Stimulated activated CD8-positive, alpha-beta memory T cell treated with anti-CD3 and anti-CD28 coated beads, Interleukin-15, amount 100 ng/mL, for 4 hours (primary cell): ENCODE measurements around the gene NOC2L.
"Not testable (repeated sequence)": the region's sequence is repeated elsewhere in the genome, so short reads cannot be mapped to it uniquely, and the experiment has no call there.

ENCODE experiments used
- DNase-seq, 2 donors: peaks; one replicate each; pipeline ENCODE4 v3.0.0-alpha.2; 2020; ENCODE audit warnings: low read depth in 2 of 2

NOC2L gene

DNA sequence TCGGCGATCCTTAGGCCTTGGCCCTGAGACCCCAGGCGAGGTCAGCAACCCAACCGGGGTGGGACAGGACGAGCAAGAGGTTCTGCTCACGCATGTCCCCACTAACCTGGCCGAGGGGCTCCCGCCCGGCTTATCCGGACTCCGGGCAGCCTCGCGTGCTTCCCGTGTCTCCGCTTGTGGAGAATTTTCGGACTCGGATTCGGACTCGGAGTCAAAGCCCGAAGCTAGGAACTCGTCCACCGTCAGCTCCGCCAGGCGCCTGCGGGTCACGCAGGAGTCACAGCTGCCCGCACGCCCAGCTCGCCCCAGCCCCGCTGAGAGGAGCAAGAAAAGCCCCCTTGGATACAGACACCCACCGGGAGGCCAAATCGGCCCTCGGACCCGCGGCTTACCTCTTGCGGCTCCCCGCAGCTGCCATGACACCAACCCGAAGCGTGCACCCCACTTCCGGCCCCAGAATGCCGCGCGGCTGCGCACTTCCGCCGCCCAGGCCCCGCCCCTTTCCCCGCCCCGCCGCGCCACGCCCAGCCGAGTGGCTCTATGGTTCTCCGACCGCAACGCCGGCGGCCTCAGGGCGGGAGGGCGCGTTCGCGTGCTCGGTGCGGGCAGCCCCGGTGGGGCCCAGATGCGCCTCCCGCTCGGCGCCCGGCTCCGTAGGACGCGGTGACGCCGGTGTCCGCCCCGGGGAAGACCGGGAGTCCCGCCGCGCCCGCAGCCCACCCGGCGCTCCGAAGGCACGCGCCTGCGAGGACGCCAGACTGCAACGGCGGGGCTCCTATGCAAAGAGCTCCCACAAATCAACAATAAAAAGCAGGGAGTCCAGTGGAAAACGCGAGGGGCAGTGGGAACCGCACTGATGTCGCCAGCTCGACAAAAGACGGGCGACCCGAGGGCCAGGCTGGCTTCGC is at the start of gene NOC2L:
Gene NOC2L, minus strand, starts transcription at position 434 of the 908 bp plus-strand sequence. Its CDS starts 16 bp downstream, at position 418.
- peak; percentile 89 to 96 for DNase-seq

DNA sequence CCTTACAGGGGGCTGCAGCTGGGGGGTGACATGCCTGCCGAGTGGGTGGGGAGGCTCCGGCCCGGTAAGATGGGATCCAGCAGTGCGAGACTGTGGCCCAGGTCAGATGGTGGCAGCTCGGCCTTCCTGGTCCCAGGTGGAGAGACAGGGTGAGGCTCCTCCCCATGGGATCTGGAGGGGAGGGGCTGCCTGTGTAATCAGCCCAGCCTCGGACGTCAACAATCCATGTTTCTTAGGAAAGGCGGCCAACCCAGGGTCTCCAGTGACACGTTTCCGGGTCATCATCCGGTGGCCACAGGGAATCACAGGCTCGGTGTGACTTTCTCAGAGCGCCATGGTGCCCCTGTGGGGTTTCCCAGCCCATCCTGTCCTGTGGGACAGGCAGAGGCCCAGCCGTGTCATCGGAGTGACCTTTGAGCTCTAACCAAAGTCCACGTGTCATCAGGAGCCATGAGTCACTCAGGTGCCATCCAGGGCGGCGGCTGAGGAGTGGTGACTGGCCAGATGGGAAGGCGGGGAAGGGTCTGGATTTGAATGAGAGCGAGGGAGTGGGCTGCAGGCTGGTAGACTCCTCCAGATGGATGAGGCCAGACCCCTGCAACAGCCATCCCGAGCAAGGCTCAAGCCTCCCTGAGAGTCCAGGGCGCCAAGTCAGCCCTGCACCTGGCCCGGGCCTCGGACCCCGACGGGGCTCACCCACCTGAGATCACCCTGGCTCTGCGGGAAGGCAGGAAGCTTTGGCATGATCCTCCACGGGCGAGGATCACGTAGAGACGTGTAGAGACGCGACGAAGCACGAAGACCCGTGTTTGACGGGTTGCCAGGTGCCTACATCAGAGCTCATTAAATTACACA is 47.5 kb upstream of the NOC2L start:
- no peak for DNase-seq

DNA sequence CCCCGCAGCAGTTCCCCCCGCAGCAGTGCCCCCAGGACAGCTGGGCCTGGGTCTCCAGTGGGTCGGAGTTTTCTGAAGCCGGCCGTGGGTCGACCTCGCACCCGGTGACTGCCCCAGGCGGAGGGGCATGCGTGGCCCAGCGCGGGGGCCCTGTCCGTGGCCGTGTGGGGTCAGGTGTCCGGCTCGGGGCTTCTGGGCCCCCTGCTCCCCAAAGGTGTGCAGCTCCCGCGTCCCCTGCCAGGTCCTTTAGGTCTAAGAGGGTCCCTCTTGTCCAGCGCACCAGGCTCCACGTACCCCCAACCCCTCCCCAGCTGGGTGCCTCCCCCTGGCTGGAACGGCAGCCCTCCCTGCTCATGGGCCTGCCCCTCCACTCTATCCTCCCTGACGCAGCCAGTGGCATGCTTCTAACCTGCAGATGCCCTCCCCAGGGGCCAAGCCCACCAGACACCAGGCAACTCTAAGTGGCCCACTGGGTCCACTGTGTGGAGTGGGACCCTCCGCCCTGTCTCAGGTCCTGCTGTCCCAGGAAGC is 46.8 kb upstream of the NOC2L start:
- DNase-seq, result no peak

DNA sequence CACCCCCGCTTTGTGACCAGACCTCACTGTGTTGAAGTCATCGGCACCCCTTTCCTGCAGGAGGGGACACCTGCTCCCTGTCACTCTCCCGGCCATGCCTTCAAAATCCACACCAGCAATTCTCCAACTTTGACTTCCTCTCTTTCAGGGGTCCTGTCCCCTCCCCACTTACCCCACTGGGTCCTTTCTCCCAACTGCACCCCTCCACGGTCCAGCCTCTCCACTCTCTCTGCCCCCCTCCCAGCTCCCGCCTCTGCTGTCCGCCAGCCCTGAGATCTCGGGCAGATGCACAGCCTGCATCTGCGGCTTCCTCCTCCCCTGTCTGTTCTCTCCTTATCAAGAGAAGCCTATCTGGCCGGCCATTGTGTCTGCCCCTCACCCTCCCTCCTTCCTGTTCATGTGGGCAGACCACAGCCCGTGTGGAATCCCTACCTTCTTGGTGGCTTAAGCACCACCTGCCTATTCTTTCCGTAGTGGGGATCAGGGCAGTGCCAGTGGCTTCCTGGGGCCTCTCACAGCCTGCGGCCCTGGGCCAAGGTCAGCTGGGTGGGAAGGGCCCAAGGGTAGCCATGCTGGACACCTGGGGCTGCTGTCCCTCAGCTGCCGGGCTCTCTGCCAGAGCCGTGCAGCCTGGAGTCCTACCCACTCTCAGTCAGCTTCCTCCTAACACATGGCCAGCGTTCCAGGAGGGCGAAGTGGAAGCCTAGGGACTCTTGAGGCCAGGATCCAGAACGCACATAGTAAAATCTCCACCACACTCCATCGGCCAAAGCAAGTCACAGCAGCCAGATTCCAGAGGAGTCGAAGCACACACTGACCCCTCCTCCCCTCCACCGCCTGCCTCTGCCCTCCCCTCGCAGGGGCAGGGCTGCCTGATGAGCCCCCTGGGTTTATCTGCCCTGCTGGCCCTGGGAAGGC is 46.0 kb upstream of the NOC2L start:
- DNase-seq, result no peak

DNA sequence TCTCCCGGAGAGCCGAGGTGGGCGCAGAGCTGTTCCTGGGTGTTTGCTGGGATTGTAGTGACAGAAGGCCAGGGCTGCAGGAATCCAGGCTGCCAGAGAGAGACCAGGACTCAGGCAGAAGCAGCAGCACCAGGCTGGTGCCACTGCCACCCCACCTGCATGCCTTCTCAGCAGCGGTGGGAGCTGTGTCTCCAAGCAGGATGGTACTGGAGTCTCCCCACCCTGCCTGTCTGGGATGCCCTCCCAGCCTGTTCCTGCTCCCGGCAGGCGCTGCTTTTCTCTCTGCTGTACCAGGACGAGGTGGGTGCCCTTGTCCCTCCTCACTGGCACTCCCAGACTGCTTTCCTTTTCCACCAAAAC is 45.3 kb upstream of the NOC2L start:
- DNase-seq, result no peak

DNA sequence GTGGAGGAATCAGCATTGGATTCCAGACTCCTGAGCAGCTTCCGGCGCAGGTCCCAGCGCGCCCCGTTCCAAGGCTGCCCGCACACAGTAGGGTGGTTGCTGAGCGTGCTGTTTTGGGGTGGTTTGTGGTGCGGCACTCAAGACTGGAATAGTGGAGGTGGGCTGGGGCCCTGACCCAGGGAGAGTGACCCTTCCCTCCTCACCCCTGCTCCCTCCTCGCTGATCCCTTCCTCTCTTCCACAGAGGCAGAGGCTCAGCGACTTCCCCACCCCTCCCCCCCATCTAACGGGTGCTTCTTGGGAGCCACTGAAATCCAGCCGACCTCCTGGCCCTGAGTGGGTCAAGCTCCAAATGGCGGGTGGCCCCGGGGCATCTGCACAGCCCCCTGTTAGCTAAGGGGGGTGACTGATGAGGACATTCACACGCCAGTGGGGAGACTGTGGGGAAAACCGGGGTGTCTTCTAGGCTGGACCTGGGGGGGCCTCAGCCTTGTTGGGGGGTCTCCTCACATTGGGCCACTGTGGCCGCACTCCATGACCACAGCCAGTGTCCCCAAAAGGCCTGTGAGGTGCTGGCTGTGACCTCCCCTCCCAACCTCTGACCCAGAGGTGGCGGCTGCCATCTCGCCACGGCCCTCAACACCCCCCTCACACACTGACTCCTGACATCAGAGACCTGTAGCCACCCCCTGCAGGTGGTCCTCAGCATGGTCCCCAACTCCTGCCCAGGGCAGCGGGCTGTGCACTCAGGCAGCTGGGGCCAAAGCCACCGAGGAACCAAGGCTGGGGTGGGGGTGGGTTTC is 44.8 kb upstream of the NOC2L start:
- DNase-seq, result no peak

DNA sequence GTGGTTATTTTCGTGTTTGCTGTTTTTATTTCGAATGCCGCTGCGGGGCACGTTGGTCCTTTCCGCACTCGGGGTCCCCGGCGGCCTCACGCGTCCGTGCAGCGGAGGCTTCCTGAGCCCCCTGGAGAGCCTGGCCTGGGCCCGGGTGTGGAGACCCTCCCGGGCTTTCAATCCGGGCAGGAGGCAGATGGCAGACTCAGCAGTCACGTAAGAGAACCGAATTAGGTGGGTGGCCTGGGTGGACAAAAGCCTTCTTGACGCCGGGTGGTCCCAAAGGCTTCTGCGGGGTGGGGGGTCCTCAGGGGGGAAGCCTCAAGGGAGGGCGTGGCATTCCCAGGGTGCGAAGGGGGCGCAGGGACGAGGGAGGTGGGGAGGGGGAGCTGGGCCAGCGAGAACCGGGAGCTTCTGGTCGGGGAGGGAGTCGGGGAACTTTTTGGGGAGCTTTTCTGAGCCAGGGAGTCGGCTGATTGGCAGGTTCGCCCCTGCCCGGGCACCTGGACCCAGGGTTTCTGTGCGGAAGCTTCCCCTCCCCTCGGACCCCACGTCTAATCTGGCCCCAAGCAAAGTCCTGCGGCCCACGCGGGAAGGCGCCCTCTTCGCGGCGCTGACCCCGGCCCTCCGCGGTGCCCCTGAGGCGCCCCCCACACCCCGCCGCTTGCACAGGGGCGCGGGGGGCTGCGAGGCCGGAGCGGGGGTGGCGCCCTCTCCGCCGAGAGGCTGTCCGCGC is 42.2 kb upstream of the NOC2L start:
- no peak for DNase-seq

DNA sequence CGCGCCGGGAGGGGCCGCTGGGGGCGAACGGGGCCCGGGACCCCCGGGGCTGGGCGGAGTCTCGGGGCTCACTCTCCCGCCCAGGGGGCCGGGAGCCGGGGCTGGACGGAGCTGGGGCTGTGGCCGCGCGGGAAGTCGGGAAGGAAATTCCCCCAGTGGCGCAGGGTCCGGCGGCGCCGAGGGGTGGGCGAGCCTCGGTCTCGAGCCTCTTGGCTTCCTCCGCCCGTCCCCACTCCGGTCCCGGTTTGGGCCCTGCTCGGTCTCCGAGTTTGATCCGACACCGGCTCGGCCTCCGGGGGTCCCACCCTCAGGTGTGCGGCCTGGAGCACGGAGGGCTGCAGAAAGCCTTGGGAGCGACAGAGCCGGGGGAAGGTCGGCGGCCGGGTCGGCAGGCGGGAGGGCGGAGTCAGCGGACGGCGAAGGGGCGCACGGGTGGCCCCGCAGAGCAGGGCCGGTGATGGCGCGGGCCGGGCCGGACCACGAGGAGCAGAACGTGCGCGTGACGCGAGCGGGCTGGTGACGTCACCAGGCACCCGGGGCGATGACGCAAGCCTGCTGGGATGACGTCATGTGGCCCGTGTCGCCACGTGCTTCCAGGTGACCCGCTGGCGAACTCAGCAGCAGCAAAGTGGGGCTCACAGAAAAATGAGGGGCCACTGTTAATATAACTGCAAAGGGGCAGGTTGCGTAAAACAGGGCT is 41.5 kb upstream of the NOC2L start:
- peak; percentile 48 to 50 for DNase-seq

DNA sequence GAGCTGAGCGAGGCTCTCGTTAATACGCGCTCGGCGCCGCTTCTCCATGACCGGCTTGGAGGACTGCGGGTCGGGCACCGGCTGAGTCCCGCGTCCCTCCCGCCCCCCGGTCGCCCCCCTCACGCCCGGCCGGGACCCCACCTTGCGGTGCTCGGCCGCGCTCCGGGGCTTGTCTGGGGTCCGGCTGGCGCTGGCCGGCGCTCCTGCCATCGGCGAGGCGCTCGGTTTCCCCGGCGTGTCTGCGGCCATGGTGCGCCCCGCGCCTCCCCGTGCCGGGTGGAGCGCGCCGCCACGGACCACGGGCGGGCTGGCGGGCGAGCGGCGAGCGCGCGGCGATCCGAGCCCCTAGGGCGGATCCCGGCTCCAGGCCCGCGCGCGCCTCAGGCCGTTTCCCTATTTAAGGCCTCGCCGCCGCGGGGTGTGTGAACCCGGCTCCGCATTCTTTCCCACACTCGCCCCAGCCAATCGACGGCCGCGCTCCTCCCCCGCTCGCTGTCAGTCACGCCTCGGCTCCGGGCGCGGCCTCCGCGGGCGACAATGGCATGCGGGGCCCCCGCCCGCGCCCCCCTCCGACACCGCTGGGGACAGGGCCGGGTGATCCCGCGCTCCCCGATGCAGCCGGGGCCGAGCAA is 40.8 kb upstream of the NOC2L start, which contains the start of gene HES4:
Gene HES4, minus strand, starts transcription at position 373 of the 632 bp plus-strand sequence. Its CDS starts 124 bp downstream, at position 249.
- peak; percentile 23 to 40 for DNase-seq

DNA sequence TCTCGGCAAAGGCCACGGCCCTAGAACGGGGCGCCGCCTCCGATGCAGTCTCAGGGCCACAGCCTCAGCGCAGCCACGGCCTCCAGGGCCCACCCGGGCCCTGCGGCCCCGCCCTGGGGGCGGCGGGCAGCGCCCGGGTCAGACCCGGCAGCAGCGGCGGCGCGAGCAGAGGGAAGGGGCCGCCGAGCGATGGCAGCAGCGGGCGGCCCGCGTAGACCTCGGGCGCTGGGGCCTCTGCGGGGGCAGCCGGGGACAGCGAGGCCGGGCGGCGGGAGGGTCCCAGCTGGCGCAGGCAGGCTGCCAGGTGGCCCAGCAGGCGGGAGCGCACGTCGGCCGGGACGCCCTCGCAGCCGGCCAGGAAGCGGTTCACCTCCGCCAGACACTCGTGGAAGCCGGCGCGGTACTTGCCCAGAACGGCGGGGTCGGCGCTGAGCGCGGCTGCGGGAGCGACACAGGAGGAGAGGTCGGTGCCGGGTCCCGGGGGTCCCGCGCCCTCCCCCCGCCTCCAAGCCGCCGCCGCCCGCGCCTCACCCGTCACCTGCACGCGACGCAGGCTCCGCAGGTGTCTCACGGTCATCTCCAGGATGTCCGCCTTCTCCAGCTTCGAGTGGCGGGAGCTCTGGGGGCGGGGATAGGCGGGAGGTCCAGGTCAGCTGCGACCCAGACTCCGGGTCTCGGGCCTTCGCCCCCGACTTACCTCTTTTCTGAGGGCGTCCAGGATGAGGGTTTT is 40.1 kb upstream of the NOC2L start:
- no peak for DNase-seq

DNA sequence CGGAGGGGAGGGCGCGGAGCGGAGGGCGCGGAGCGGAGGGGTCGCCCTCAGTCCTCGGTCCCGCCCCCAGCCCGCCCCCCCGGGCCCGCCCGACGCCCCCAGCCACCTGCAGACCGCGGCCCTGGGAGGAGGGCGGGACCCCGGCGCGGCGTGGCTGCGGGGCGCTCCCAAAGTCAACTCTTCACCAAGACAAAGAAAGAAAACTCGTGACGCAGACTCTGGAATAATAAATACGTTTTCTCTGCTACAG is 39.6 kb upstream of the NOC2L start:
- DNase-seq, result no peak

DNA sequence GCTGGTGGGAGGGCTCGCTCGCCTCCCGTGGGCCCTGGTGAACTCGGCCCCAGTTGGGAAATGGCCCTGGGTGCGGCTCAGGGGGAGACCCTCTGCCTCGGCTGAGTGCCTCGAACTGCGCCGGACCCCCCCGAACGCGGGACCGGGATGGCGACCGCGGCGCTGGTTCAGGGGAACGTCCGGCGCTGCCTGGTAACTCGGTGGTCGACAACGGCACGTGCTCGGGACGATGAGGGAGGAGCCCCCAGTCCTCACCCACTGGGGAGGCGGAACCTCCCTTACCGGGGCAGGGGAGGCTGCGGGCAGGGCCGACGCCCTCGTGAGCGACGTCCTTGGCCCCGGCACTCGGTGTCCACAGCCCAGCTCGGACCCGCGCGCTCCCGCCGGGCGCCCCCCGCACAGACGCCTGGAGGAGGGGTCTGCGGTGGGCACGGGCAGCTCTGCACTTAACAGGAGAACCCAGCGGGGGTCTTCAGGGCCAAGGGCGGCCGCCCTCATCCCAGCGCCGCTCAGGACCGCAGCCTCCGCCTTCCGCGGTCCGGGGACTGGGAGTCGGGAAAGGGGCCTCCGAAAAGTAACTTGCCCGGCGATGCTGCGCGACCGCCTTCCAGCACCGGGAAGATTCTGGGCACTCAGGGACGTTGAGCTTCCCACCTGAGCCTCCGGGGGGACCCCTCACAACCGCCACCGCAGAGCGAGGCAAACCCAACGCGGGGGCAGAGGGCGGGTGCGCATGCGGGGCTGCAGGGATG is 39.1 kb upstream of the NOC2L start:
- no peak for DNase-seq

DNA sequence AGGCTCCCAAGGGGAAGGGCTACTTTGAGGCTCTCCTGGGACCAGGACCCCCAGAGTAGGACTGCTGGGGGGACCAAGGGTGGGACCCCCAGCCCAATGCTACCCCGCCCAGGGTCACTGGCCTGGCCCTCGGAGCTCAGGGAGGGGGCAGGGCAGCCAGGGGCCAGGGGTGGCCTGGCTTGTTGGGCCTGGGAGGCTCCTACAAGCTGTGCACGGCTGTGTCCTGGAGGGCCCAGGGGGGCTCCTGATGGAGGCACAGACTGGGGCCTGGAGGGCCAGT is 38.6 kb upstream of the NOC2L start:
- DNase-seq, result no peak

DNA sequence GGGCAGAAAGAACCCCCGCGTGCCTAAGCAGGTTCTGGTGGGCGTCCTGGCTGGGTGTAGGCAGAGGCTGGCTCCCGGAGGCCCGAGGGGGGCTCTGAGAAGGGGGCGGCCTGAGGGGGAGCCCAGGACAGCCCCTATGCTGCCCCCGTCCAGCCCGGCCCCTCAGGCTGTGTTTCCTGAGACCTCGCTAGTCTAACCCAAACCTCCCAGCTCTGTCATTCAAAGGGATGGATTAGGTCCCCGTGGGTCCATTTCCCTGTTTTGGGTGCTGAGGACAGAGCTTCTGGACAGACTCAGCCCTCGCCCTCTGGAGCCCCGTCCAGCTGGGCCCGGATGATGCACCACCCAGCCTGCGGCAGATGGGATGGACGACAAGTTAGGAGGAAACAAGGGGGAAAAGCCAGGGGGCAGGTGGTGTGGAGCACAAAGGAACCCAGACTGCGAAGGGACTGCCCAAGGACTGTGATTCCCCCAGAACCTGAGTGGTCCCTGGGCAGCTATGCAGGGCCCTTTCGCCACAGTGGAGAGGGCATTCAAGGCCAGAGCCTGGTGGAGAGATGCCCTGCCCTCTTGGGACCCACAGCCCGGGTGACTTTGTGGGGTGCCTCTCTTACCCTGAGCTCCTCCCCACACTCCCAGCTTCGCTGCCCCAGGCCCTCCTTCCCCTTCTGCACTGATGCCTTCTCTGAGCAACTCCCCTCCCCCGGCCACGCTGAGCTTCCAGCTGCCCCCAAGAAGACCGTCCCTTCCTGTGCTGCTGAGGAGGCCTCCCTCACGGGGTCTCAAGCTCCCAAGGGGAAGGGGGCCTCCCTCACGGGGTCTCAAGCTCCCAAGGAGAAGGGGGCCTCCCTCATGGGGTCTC is 38.0 kb upstream of the NOC2L start:
- no peak for DNase-seq

DNA sequence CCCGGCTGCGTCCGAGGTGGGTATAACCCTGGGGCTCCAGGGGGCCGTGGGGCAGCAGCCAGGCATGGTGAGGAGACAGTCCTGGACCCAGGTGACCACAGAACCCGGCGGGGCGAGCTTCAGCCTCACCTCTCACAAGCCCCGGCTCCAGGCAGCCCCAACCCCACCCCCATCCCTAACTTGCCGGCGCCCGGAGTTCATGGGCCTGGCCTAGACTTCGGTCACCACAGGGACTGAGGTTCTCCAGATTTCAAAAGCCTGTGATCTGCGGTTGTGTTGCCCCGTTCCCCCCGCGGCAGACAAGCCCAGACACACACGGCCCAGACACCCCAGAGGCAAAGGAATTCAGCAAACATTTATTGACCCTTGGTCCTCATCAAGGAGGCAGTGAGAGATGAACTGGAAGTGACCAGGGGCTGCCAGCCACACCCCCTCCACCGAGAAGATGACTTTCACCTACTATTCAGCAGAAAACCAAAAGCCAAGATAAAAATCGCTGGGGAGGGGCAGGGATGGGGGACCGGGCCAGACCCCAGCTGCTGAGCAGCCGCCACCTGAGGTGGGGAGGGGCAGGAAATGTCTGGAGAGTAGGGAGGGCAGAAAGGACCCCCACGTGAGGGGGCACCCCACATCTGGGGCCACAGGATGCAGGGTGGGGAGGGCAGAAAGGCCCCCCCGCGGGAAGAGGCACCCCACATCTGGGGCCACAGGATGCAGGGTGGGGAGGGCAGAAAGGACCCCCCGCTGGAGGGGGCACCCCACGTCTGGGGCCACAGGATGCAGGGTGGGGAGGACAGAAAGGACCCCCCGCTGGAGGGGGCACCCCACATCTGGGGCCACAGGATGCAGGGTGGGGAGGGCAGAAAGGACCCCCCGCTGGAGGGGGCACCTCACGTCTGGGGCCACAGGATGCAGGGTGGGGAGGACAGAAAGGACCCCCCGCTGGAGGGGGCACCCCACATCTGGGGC is 36.9 kb upstream of the NOC2L start:
- no peak for DNase-seq

DNA sequence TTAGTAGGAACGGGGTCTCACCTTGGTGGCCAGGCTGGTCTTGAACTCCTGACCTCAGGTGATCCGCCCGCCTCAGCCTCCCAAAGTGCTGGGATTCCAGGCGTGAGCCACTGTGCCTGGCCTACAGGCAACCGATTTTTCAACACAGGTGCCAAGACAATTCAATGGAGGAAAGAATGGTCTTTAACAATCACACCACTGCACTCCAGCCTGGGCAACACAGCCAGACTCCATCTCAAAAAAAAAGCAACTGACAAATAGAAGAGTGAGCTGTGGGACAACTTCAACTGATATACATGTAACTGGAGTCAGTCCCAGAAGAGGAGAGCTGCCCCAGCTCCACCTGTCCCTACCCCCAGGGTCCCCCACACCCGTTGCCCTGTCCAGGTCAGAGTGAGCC is 35.5 kb upstream of the NOC2L start:
- DNase-seq, result not testable (repeated sequence)
